HepG2 (cell line): ENCODE results near the gene TUBG2. TPM values are rescaled to one million over a fixed set of nuclear protein-coding genes. Genes with fewer than 3 reads are reported as not detected.

ENCODE experiments used
- ATF7-NPFF ChIP-seq: sonication (generic); formaldehyde crosslinking; IDR thresholded peaks from 2 replicates; pipeline ENCODE4 v1.8.1; 2023; ENCODE audit warnings: mild to moderate bottlenecking, low read depth, missing genetic modification reagents, moderate library complexity
- BHLHE40 ChIP-seq: IDR thresholded peaks from 2 replicates; pipeline ENCODE4 v1.6.1; 2011; ENCODE audit warnings: low read length, improper control_type of control experiment
- BRCA1 ChIP-seq: sonication (generic); formaldehyde crosslinking; IDR thresholded peaks from 2 replicates; pipeline ENCODE4 v1.4.0; 2020; ENCODE audit warnings: missing genetic modification reagents
- DDIT3 ChIP-seq: sonication (generic); formaldehyde crosslinking; IDR thresholded peaks from 2 replicates; pipeline ENCODE4 v1.4.0; 2020; ENCODE audit warnings: mild to moderate bottlenecking, missing genetic modification reagents
- EEA1 ChIP-seq: sonication (generic); formaldehyde crosslinking; IDR thresholded peaks from 2 replicates; pipeline ENCODE4 v1.5.1; 2020; ENCODE audit warnings: mild to moderate bottlenecking, missing genetic modification reagents, borderline replicate concordance
- GABPA ChIP-seq, 2 experiments: IDR thresholded peaks; 2 replicates each; pipeline ENCODE4 v1.6.1; 2011 to 2016; ENCODE audit warnings: low read depth in 2 of 2, low read length in 1 of 2, missing biosample characterization in 1 of 2, missing genetic modification characterization in 1 of 2
- GRHL1 ChIP-seq: sonication (generic); formaldehyde crosslinking; conservative IDR thresholded peaks from 2 replicates; pipeline ENCODE4 v1.8.0; 2022; ENCODE audit warnings: missing genetic modification reagents
- NFATC3 ChIP-seq: sonication (generic); formaldehyde crosslinking; IDR thresholded peaks from 2 replicates; pipeline ENCODE4 v1.5.1; 2020; ENCODE audit warnings: mild to moderate bottlenecking, missing genetic modification reagents
- NFKB2 ChIP-seq: sonication (generic); formaldehyde crosslinking; IDR thresholded peaks from 2 replicates; pipeline ENCODE4 v1.4.0; 2020; ENCODE audit warnings: missing genetic modification reagents, borderline replicate concordance
- SOX13 ChIP-seq, 3 experiments: fragments of 450-650 bp in 1 of 3; sonication (generic) in 1 of 3; formaldehyde crosslinking in 1 of 3; IDR thresholded peaks in 2 of 3; conservative IDR thresholded peaks in 1 of 3; 2 replicates each; pipeline versions ENCODE4 v1.5.0 to v1.6.1; 2016 to 2020; ENCODE audit warnings: antibody characterized with exemption in 1 of 3, mild to moderate bottlenecking in 1 of 3, missing compliant biosample characterization in 1 of 3, missing genetic modification reagents in 1 of 3, moderate library complexity in 1 of 3
- SP4 ChIP-seq: sonication (generic); formaldehyde crosslinking; IDR thresholded peaks from 2 replicates; pipeline ENCODE4 v1.8.1; 2023; ENCODE audit warnings: mild to moderate bottlenecking, missing genetic modification reagents
- STAT6 ChIP-seq: sonication (generic); formaldehyde crosslinking; IDR thresholded peaks from 2 replicates; pipeline ENCODE4 v1.4.0; 2020; ENCODE audit warnings: missing genetic modification reagents, mild to moderate bottlenecking, borderline replicate concordance
- TFDP2 ChIP-seq: sonication (generic); formaldehyde crosslinking; IDR thresholded peaks from 2 replicates; pipeline ENCODE4 v1.4.0; 2020; ENCODE audit warnings: missing genetic modification reagents
- TRIM22 ChIP-seq: fragments of 450-650 bp; IDR thresholded peaks from 2 replicates; pipeline ENCODE4 v1.6.1; 2017
- ZBTB7A ChIP-seq: sonication (generic); formaldehyde crosslinking; IDR thresholded peaks from 2 replicates; pipeline ENCODE4 v1.8.0; 2022; ENCODE audit warnings: mild to moderate bottlenecking, missing genetic modification reagents
- ZNF234 ChIP-seq: sonication (generic); formaldehyde crosslinking; conservative IDR thresholded peaks from 2 replicates; pipeline ENCODE4 v1.5.1; 2020; ENCODE audit warnings: mild to moderate bottlenecking, missing genetic modification reagents
- ZNF280B ChIP-seq: sonication (generic); formaldehyde crosslinking; IDR thresholded peaks from 2 replicates; pipeline ENCODE4 v1.5.0; 2020; ENCODE audit warnings: missing genetic modification reagents, mild to moderate bottlenecking, borderline replicate concordance
- ZNF282 ChIP-seq: fragments of 450-650 bp; IDR thresholded peaks from 2 replicates; pipeline ENCODE4 v1.6.1; 2018; ENCODE audit not compliant: partially characterized antibody
- ZNF576 ChIP-seq: sonication (generic); formaldehyde crosslinking; IDR thresholded peaks from 2 replicates; pipeline ENCODE4 v1.4.0; 2020; ENCODE audit warnings: mild to moderate bottlenecking, missing genetic modification reagents
- polyA plus RNA-seq, 8 experiments: library from polyadenylated mRNA; depleted of rRNA in 3 of 8; stranded (reverse) in 7 of 8; unstranded in 1 of 8; fragments of >200 nt; fragmentation: Illumina TruSeq in 4 of 8; extraction: Trizol in 4 of 8; gene quantifications; 2 replicates each; pipeline versions ENCODE4 v1.2.1 to v1.2.3, GENCODE V29; 2011 to 2016; ENCODE audit warnings: low read depth in 4 of 8, missing spikeins in 1 of 8, mixed read lengths in 1 of 8; ENCODE audit not compliant: insufficient read depth in 1 of 8
- total RNA-seq, 5 experiments: library from RNA; depleted of rRNA; stranded (reverse); fragments of >200 nt; fragmentation: Illumina TruSeq; extraction: Trizol; gene quantifications; 2 replicates each; pipeline ENCODE4 v1.2.3, GENCODE V29; 2016; ENCODE audit warnings: low read depth in 1 of 5

TUBG2 gene
- total and polyA plus RNA-seq, 2 of the 13 experiments (the other 11 are each of a cell fraction or from before 2014, with no cell fraction given), result 16.0 to 42.3 TPM

GRCh38 chr17:42682722-42683403 is 23.8 kb downstream of the TUBG2 start (continued):
- TF ChIP-seq ATF7-NPFF (CRISPR knock-in tag), result no peak; the same call in none of the 2 replicates
- TF ChIP-seq TFDP2 (CRISPR knock-in tag), result no peak; the same call in 1 of the 2 replicates
- no peak for TF ChIP-seq STAT6 (CRISPR knock-in tag)
- TF ChIP-seq GABPA (IDR thresholded peaks at IDR 0.05; ENCODE audit: low read depth, low read length), result no peak
- TF ChIP-seq GABPA (CRISPR knock-in tag; IDR thresholded peaks at IDR 0.05; ENCODE audit: low read depth), result no peak
- peak; percentile 71; the same call in 1 of the 2 replicates for TF ChIP-seq ZNF280B (CRISPR knock-in tag)
- TF ChIP-seq NFATC3, result 0 out of 2 replicates have a peak, but pooled peaks have one; percentile 30
- no peak for TF ChIP-seq DDIT3 (CRISPR knock-in tag)
- peak; percentile 40; the same call in 1 of the 2 replicates for TF ChIP-seq ZNF576 (CRISPR knock-in tag)
- TF ChIP-seq EEA1 (CRISPR knock-in tag), result no peak
- peak; percentile 49; the same call in 1 of the 2 replicates for TF ChIP-seq NFKB2 (CRISPR knock-in tag)
- no peak for TF ChIP-seq SOX13 (IDR thresholded peaks at IDR 0.05)
- TF ChIP-seq SOX13 (CRISPR knock-in tag; conservative IDR thresholded peaks at IDR 0.05 in 1 of 2, IDR thresholded peaks at IDR 0.05 in 1 of 2), result no peak
- TF ChIP-seq TRIM22, result no peak
- no peak for TF ChIP-seq BHLHE40
- no peak for TF ChIP-seq SP4 (CRISPR knock-in tag)
- no peak for TF ChIP-seq GRHL1 (CRISPR knock-in tag)
- no peak for TF ChIP-seq ZNF234 (CRISPR knock-in tag)
- no peak for TF ChIP-seq ZBTB7A (CRISPR knock-in tag)
- TF ChIP-seq ZNF282, result no peak
- TF ChIP-seq BRCA1 (CRISPR knock-in tag), result no peak
